ENCODE results near the gene FOXP1.

- TF ChIP-seq CTCF (conservative IDR thresholded peaks at IDR 0.05; ENCODE audit: low read depth, low read length), result no peak
- no peak for TF ChIP-seq EZH2 (IDR thresholded peaks at IDR 0.05; ENCODE audit: borderline replicate concordance, low read depth, low read length, poor library complexity, severe bottlenecking)
Measured at GRCh38 chr3:71012971-71013370, 570.6 kb downstream of the FOXP1 start.
